Common myeloid progenitor, CD34-positive (primary cell): ENCODE results near the gene ZNRF4.
"Not testable (repeated sequence)": the region's sequence is repeated elsewhere in the genome, so short reads cannot be mapped to it uniquely, and the experiment has no call there.

Experiments
- CTCF ChIA-PET: fragments of 350-600 bp; sonication (Branson Sonifier 250); formaldehyde crosslinking; loops from one replicate; lab custom pipeline; 2021; ENCODE audit warnings: antibody characterized with exemption; lab: Charles Lee
- POLR2A ChIA-PET: fragments of 350-600 bp; sonication (Branson Sonifier 250); formaldehyde crosslinking; loops from one replicate; lab custom pipeline; 2021; ENCODE audit warnings: antibody characterized with exemption; lab: Charles Lee
- DNase-seq, 3 donors: peaks; one replicate each; pipeline versions ENCODE4 v3.0.0 to v3.0.0-alpha.2; 2013
- H3K27ac ChIP-seq, 2 experiments: 1 replicate in 1 of 2; 2 replicates in 1 of 2; pipeline ENCODE4 v1.7.0; 2013; ENCODE audit warnings: inconsistent platforms in 2 of 2, low read length in 2 of 2, mild to moderate bottlenecking in 2 of 2, low read depth in 1 of 2, moderate library complexity in 1 of 2; ENCODE audit not compliant: severe bottlenecking in 2 of 2, insufficient read depth in 1 of 2, poor library complexity in 1 of 2
- H3K27me3 ChIP-seq, 5 experiments: replicated peaks in 2 of 5; 1 replicate in 3 of 5; 2 replicates in 2 of 5; pipeline versions ENCODE4 v1.6.1 to v1.7.0; 2013; ENCODE audit warnings: low read length in 4 of 5, mild to moderate bottlenecking in 2 of 5, moderate library complexity in 2 of 5, inconsistent platforms in 1 of 5; ENCODE audit not compliant: insufficient read depth in 5 of 5, control insufficient read depth in 4 of 5
- H3K36me3 ChIP-seq, 4 experiments: 1 replicate in 2 of 4; 2 replicates in 2 of 4; pipeline versions ENCODE4 v1.6.1 to v1.7.0; 2013; ENCODE audit warnings: low read length in 3 of 4, control low read depth in 1 of 4, mild to moderate bottlenecking in 1 of 4; ENCODE audit not compliant: control insufficient read depth in 4 of 4, insufficient read depth in 4 of 4
- H3K4me1 ChIP-seq, 4 experiments: 1 replicate in 3 of 4; 2 replicates in 1 of 4; pipeline versions ENCODE4 v1.6.1 to v1.7.1; 2013; ENCODE audit warnings: low read length in 3 of 4, mild to moderate bottlenecking in 3 of 4, control low read depth in 1 of 4, inconsistent platforms in 1 of 4, moderate library complexity in 1 of 4; ENCODE audit not compliant: control insufficient read depth in 4 of 4, insufficient read depth in 4 of 4; ENCODE audit errors: control extremely low read depth in 1 of 4
- H3K4me3 ChIP-seq, 7 experiments: 1 replicate in 4 of 7; 2 replicates in 3 of 7; pipeline versions ENCODE4 v1.5.1 to v1.7.0; 2013; ENCODE audit warnings: mild to moderate bottlenecking in 7 of 7, low read length in 6 of 7, moderate library complexity in 6 of 7, inconsistent platforms in 2 of 7, low read depth in 2 of 7, control low read depth in 1 of 7; ENCODE audit not compliant: insufficient read depth in 4 of 7, control insufficient read depth in 1 of 7; ENCODE audit errors: extremely low read depth in 1 of 7
- H3K9me3 ChIP-seq, 5 experiments: 1 replicate in 4 of 5; 2 replicates in 1 of 5; pipeline versions ENCODE4 v1.6.1 to v1.7.1; 2013; ENCODE audit warnings: low read length in 4 of 5, mild to moderate bottlenecking in 2 of 5, inconsistent platforms in 1 of 5, low read depth in 1 of 5, moderate library complexity in 1 of 5; ENCODE audit not compliant: control insufficient read depth in 4 of 5, insufficient read depth in 2 of 5; ENCODE audit errors: control extremely low read depth in 1 of 5
- WGBS: methylation state at CpG from one replicate; pipeline ENCODE4 v1.1.5; 2013; ENCODE audit not compliant: insufficient coverage; 5-methylcytosine and 5-hydroxymethylcytosine counted together

Gene ZNRF4

GRCh38 chr19:5480427-5480836 is 25.2 kb downstream of the ZNRF4 start:
- 31% methylated on average over 6 of the region's 6 CpGs for WGBS
- POLR2A ChIA-PET, result no interaction called here

GRCh38 chr19:5481957-5482356 is 26.7 kb downstream of the ZNRF4 start:
- ChIA-PET POLR2A (no interaction called here), CTCF (no interaction called here)
- WGBS, result 89% methylated on average over 2 of the region's 2 CpGs
- peaks cover 0 to 14% (median 8%) of the 10 kb centered on the region in 5 experiments for H3K9me3 ChIP-seq
- H3K27ac ChIP-seq, result no peak overlapping the region
- H3K36me3 ChIP-seq, result no peaks in the 10 kb centered on the region
- no peak for DNase-seq
- peaks cover 4 to 54% (median 15%) of the 10 kb centered on the region in 5 experiments for H3K27me3 ChIP-seq
- no peaks in the 10 kb centered on the region for H3K4me1 ChIP-seq
- H3K4me3 ChIP-seq, result no peak overlapping the region

More at GRCh38 chr19:5480427-5480836, 25.2 kb downstream of the ZNRF4 start:
- peaks cover 0 to 14% (median 8%) of the 10 kb centered on the region in 5 experiments for H3K9me3 ChIP-seq
- H3K27ac ChIP-seq, result no peak overlapping the region
- no peak overlapping the region for H3K4me3 ChIP-seq
- H3K27me3 ChIP-seq, result peaks cover 4 to 46% (median 15%) of the 10 kb centered on the region in 5 experiments
- CTCF ChIA-PET, result no interaction called here
- DNase-seq, result peak; percentile 10 to 43 (median 31)
- H3K36me3 ChIP-seq, result no peaks in the 10 kb centered on the region
- no peaks in the 10 kb centered on the region for H3K4me1 ChIP-seq

- ChIA-PET POLR2A (no interaction called here), CTCF (no interaction called here)
- H3K27ac ChIP-seq, result no peak overlapping the region
- peaks cover 0 to 15% (median 8%) of the 10 kb centered on the region in 5 experiments for H3K9me3 ChIP-seq
- peaks cover 0 to 37% (median 11%) of the 10 kb centered on the region in 5 experiments for H3K27me3 ChIP-seq
- H3K36me3 ChIP-seq, result no peaks in the 10 kb centered on the region
- no peaks in the 10 kb centered on the region for H3K4me1 ChIP-seq
- 55% methylated on average over 10 of the region's 13 CpGs for WGBS
- no peak for DNase-seq
- no peak overlapping the region for H3K4me3 ChIP-seq
Measured at GRCh38 chr19:5484398-5485285, 29.4 kb downstream of the ZNRF4 start.

- Histone ChIP-seq H3K27ac (no peak overlapping the region), H3K4me3 (no peak overlapping the region), H3K4me1 (no peaks in the 10 kb centered on the region), H3K36me3 (no peaks in the 10 kb centered on the region), H3K9me3 (peaks cover 0 to 15% (median 8%) of the 10 kb centered on the region in 5 experiments), H3K27me3 (peaks cover 0 to 39% (median 10%) of the 10 kb centered on the region in 5 experiments)
- no peak for DNase-seq
- WGBS, result 87% methylated on average over 3 of the region's 3 CpGs
- ChIA-PET POLR2A (no interaction called here), CTCF (no interaction called here)
Measured at GRCh38 chr19:5485286-5485636, 30.0 kb downstream of the ZNRF4 start.

- peaks cover 0 to 15% (median 8%) of the 10 kb centered on the region in 5 experiments for H3K9me3 ChIP-seq
- H3K4me1 ChIP-seq, DNase-seq, CTCF ChIA-PET, H3K36me3 ChIP-seq, POLR2A ChIA-PET, H3K27ac ChIP-seq, H3K4me3 ChIP-seq: not testable (repeated sequence)
- 100% methylated on average over 4 of the region's 4 CpGs for WGBS
- peaks cover 0 to 37% (median 9%) of the 10 kb centered on the region in 5 experiments for H3K27me3 ChIP-seq
Measured at GRCh38 chr19:5485658-5486057, 30.4 kb downstream of the ZNRF4 start.

GRCh38 chr19:5487222-5487621 is 32.0 kb downstream of the ZNRF4 start:
- Histone ChIP-seq H3K27ac (no peak overlapping the region), H3K9me3 (peaks cover 0 to 5% (median 0%) of the 10 kb centered on the region in 5 experiments), H3K27me3 (peaks cover 0 to 50% (median 12%) of the 10 kb centered on the region in 5 experiments), H3K36me3 (no peaks in the 10 kb centered on the region), H3K4me3 (no peak overlapping the region), H3K4me1 (no peaks in the 10 kb centered on the region)
- DNase-seq, result peak; percentile 15 to 20 (median 16)
- WGBS, result 61% methylated on average over 6 of the region's 7 CpGs
- POLR2A ChIA-PET, result no interaction called here
- CTCF ChIA-PET, result interaction anchor here (0.8 kb wide), 1 partner anchor 54 kb away, joined by 3 read pairs; no protein-coding TSS in a partner anchor

GRCh38 chr19:5489551-5489950 is 34.3 kb downstream of the ZNRF4 start:
- WGBS, result 73% methylated on average over 18 of the region's 18 CpGs
- Histone ChIP-seq H3K27me3 (peaks cover 0 to 61% (median 16%) of the 10 kb centered on the region in 5 experiments), H3K36me3 (no peaks in the 10 kb centered on the region), H3K4me1 (no peaks in the 10 kb centered on the region), H3K27ac (no peak overlapping the region), H3K4me3 (no peak overlapping the region), H3K9me3 (peaks cover 0 to 1% (median 0%) of the 10 kb centered on the region in 5 experiments)
- ChIA-PET POLR2A (interaction anchor here (0.6 kb wide), 1 partner anchor 221 kb away, joined by 6 read pairs; no protein-coding TSS in a partner anchor), CTCF (no interaction called here)
- DNase-seq, result no peak
